Activated T-cell treated with anti-CD3 and anti-CD28 coated beads for 24 hours (primary cell): ENCODE results near the gene ZNF221.
"Not testable (repeated sequence)": the region's sequence is repeated elsewhere in the genome, so short reads cannot be mapped to it uniquely, and the experiment has no call there.

ENCODE experiments used
- DNase-seq: peaks from one replicate; pipeline ENCODE4 v3.0.0-alpha.2; 2020; ENCODE audit warnings: low read depth

ZNF221 gene

DNA sequence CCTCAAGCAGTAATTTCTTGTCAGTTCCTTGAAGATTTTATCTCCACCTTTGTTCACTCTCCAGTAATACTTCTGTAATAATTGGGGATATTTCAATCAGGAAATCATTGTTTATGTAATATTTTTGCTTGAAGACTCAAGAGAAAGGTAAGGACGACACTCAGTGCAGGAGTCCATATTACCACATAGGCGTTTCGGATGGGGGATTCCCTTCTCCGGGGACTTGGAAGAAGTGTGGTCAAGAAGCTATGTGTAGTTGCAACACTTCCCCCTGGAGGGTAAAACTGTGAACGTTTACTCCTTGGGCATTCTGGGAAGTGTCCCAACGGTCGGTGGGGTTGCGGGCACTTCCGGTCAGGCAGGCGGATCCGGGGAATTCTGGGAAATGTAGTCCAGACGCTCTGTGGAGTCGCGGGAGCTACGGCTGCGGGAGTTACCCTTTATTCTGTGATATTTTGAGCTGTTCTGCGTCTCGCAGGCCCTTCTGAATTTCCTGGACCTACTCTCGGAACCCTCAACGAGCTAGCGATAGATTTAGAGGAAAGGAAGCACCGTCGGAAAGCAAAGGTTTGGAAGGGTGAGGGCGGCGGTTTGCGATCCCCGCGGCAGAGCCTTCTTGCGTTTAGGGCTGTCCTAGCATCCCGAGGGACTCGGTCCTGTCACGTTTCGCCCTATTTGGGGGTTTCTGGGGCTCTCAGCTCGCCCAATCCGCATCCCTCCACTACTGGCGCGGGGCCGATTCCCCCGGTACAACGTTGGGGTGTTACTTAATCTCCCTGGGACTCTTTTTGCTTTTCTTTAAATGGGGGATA lies at the start of gene ZNF221:
TSS of gene ZNF221 (plus strand) at position 395 of the 812 bp plus-strand sequence. CDS start 11,499 bp downstream, outside the sequence.
- peak; percentile 62 for DNase-seq

GRCh38 chr19:43901395-43902390 lies 49.3 kb upstream of the ZNF221 start:
- DNase-seq = peak; percentile 49

GRCh38 chr19:43902399-43902798 lies 48.6 kb upstream of the ZNF221 start:
- no peak for DNase-seq

DNA sequence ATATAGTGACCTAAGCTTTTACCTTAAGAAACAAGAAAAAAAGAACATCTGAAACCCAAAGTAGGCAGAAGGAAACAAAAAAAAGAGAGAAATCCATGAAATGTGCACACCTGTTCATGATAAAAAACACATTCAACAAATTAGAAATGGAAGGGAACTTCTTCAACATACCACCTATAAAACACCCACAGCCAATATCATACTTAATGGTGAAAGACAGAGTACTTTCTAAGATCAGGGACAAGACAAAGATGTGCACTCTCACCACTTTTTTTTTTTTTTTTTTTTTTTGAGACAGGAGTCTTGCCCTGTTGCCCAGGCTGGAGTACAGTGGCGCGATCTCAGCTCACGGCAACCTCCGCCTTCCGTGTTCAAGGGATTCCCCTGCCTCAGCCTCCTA lies 45.1 kb upstream of the ZNF221 start:
- no peak for DNase-seq

DNA sequence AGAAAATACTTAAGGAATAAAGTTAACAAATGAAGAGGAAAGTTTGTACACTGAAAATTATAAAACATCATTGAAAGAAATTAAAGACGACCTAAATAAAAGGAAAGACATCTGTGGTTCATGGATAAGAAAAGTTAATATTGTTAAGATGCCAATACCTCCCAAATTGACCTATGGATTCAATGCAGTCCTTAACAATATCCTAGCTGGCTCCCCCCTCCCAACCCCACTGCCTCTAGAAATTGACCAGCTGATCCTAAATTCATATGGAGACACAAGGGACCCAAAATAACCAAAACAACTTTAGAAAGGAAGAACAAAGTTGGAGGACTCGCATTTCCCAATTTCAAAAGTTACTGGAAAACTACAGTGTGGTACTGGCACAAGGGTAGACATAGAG lies 44.3 kb upstream of the ZNF221 start:
- DNase-seq = no peak

GRCh38 chr19:43908659-43909058 lies 42.4 kb upstream of the ZNF221 start:
- no peak for DNase-seq

- no peak for DNase-seq
These were observed 40.1 kb upstream of the ZNF221 start for GRCh38 chr19:43910884-43911283.

- DNase-seq = no peak
These were observed 37.6 kb upstream of the ZNF221 start for GRCh38 chr19:43913383-43913782.

DNA sequence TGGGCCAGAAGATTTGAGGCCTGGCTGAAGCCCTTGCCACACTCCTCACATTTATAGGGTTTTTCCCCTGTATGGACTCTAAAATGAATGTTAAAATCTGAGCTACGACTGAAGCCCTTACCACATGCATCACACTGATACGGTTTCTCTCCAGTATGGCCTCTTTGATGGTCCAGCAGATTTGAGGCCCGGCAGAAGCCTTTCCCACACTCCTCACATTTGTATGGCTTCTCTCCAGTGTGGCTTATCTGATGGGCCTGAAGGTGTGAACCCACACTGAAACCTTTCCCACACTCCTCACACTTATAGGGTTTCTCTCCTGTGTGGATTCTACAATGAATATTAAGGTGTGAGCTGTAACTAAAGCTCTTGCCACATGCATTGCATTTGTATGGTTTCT lies 37.0 kb upstream of the ZNF221 start:
- DNase-seq = no peak

GRCh38 chr19:43923875-43924274 lies 27.2 kb upstream of the ZNF221 start:
- DNase-seq = no peak

- DNase-seq = no peak
These were observed 22.2 kb upstream of the ZNF221 start for GRCh38 chr19:43928820-43929219.

GRCh38 chr19:43934055-43934984 lies 16.7 kb upstream of the ZNF221 start:
- no peak for DNase-seq

DNA sequence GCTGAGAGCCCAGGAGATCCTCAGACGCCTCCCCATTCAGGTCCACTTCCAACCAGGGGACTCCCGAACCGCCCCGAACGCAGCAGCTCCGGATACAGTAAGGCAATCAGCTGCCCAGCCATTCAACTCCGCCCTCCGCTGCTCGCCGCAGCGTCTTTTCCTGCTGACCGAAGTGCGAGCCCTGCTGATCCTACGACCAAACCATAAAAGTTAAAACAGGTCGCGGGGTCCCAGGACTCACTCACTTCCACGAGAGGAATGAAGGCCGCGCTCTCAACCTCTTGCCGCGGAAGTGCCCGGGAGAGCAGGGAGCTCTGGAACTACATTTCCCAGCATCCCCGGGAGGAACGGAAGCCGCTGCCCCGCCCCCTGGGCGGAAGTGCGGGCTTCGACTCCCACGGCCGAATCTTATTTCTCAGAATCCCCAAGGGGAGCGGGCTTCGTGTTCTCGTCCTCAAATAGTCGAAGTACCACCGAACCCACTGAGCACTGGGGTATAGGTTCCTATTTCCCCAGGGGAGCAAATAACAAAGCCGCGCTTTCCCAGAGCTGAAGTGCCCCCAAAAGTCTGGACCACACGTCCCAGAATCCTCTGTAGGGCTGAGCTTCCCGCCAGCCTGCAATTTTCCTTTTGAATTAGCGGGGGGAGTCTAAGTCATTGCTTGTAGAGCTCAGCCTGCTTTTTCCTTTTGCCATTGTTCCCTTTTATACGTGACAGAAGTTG lies 15.9 kb upstream of the ZNF221 start, which contains the start of gene ZNF45:
TSS of gene ZNF45 (minus strand) at position 298 of the 724 bp plus-strand sequence. CDS start 13,097 bp downstream, outside the sequence.
- DNase-seq = peak; percentile 85

- no peak for DNase-seq
These were observed 14.8 kb upstream of the ZNF221 start for GRCh38 chr19:43936188-43936587.

- no peak for DNase-seq
These were observed 11.3 kb upstream of the ZNF221 start for GRCh38 chr19:43939557-43940260.

DNA sequence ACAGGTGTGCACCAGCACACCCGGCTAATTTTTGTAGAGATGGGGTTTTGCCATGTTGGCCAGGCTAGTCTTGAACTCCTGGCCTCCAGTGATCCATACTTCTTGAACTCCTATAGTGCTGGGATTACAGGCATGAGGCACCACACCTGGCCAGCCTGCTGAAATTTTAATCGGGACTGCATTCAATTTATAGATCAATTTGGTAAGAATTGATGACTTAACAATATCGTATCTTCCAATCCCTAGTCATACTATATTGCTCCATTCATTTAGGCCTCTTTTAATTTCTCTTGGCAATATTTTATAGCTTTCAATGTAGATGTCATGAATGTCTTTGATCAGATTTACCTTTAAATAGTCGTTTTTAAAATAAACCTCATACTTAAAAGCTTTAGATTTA lies 10.3 kb upstream of the ZNF221 start:
- DNase-seq = no peak

GRCh38 chr19:43941209-43941608 lies 9.8 kb upstream of the ZNF221 start:
- no peak for DNase-seq

- not testable (repeated sequence) for DNase-seq
These were observed 3.6 kb upstream of the ZNF221 start for GRCh38 chr19:43947412-43947811.

DNA sequence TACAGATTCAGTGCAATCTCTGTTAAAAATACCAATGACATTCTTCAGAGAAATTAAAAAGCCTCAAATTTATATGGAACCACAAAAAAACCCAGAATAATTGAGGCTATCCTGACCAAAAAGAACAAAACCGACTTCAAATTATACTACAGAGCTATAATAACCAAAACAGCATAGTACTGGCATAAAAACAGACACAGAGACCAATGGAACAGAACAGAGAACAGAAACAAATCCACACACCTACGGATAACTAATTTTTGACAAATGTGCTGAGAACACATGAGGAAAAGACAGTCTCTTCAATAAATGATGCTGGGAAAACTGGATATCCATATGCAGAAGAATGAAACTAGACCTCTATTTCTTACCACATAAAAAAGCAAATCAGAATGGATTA lies 1.2 kb upstream of the ZNF221 start:
- DNase-seq = not testable (repeated sequence)

- DNase-seq = no peak
These were observed 5.8 kb downstream of the ZNF221 start for GRCh38 chr19:43956827-43957226.
